Measurements from ENCODE around the gene DNAJA1.
"Not testable (repeated sequence)": the region's sequence is repeated elsewhere in the genome, so short reads cannot be mapped to it uniquely, and the experiment has no call there.

The DNAJA1 gene

DNA sequence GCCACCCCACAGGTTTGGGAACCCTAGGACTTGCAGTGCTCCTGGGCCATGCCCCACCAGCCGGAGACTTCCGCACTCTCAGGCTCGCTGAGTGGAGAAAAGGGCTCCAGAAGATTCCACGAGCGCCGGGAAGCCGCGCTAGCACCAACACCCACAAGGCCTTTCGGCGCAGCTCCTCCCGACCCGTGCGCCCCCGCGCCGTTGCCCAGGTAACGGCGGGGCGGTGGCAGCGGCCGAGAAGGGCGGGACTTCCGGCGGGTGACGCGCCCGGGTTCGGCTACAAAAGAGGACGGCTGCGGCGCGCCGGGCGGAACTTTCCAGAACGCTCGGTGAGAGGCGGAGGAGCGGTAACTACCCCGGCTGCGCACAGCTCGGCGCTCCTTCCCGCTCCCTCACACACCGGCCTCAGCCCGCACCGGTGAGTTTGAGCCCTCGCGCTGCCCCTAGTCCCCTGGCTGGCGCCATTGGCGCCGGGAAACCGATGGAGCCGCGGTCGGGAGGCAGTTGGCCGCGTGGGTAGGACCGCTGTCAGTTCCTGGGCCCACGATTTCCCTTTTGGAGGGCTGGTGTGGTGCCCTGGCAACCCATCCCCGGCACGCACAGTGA, at the start of gene DNAJA1:
Gene DNAJA1 (plus strand): TSS at position 308 of the 606 bp plus-strand sequence. CDS start 1,212 bp downstream, outside the sequence.
- TF ChIP-seq, protein P1, sequence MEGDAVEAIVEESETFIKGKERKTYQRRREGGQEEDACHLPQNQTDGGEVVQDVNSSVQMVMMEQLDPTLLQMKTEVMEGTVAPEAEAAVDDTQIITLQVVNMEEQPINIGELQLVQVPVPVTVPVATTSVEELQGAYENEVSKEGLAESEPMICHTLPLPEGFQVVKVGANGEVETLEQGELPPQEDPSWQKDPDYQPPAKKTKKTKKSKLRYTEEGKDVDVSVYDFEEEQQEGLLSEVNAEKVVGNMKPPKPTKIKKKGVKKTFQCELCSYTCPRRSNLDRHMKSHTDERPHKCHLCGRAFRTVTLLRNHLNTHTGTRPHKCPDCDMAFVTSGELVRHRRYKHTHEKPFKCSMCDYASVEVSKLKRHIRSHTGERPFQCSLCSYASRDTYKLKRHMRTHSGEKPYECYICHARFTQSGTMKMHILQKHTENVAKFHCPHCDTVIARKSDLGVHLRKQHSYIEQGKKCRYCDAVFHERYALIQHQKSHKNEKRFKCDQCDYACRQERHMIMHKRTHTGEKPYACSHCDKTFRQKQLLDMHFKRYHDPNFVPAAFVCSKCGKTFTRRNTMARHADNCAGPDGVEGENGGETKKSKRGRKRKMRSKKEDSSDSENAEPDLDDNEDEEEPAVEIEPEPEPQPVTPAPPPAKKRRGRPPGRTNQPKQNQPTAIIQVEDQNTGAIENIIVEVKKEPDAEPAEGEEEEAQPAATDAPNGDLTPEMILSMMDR (conservative IDR thresholded peaks at IDR 0.05; ENCODE audit: low read depth, low read length): no peak
- H3K4me3 ChIP-seq (ENCODE audit: low read length): peak within 1 kb of the TSS; percentile 97
- DNase-seq (ENCODE audit: low read depth): peak; percentile 56

GRCh38 chr9:32978051-32978450, 47.0 kb upstream of the DNAJA1 start:
- TF ChIP-seq, protein P1 (conservative IDR thresholded peaks at IDR 0.05; ENCODE audit: low read depth, low read length): no peak
- H3K4me3 ChIP-seq (ENCODE audit: low read length): no peak overlapping the region
- no peak for DNase-seq (ENCODE audit: low read depth)

DNA sequence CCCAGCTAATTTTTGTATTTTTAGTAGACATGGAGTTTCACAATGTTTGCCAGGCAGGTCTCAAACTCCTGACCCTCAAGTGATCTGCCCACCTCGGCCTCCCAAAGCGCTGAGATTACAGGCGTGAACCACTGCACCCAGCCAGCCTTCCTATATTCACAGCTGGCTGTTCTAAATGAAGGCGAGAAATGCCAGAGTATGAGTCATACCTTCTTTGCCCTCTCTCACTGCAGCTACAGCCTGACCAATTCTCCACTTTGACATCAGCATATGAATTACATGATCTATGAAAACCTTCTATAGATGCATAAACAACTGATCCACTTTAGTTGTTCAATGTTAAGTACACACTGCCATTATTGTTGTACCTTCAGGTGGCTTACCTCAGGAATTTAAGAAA, 38.1 kb upstream of the DNAJA1 start:
- TF ChIP-seq, protein P1 (conservative IDR thresholded peaks at IDR 0.05; ENCODE audit: low read depth, low read length): no peak
- H3K4me3 ChIP-seq (ENCODE audit: low read length): no peak overlapping the region
- no peak for DNase-seq (ENCODE audit: low read depth)

- TF ChIP-seq, protein P1 (conservative IDR thresholded peaks at IDR 0.05; ENCODE audit: low read depth, low read length): no peak
- H3K4me3 ChIP-seq (ENCODE audit: low read length): no peak overlapping the region
- no peak for DNase-seq (ENCODE audit: low read depth)
Observed at GRCh38 chr9:32989660-32990059, 35.4 kb upstream of the DNAJA1 start.

DNA sequence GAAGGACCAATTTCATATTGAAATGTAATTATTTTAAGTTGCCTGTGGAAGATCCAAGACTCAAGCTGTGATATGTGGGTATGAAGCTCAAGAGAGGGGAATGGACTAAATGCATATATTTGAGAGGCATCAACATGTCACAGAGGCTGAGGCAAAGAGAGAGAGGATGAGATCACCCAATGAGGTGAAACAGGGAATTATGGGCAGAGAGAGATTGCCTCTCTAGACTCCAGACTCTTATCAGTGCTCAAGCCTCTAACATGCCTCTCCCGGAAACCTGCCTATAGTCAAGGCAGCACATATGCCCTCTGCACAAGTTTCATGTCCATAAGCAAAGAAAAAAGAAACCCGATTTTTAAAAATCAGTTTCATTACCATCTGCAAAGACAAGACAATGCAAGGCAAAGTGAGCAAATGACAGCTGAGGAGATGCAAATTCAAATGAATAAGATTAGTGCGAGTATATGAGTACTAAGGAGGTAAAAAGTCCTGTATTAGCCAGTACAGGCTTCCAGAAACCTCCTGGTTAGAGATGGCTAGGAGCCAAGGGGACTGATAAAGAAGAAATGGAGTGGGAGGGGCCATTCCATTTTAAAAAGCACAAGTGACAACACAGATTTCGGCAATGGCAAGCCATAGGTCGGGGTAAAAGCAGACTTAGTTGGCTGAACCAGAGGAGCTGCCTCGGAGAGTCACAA, 33.0 kb upstream of the DNAJA1 start:
- H3K4me3 ChIP-seq (ENCODE audit: low read length): no peak overlapping the region
- TF ChIP-seq, protein P1 (conservative IDR thresholded peaks at IDR 0.05; ENCODE audit: low read depth, low read length): no peak
- DNase-seq (ENCODE audit: low read depth): no peak

DNA sequence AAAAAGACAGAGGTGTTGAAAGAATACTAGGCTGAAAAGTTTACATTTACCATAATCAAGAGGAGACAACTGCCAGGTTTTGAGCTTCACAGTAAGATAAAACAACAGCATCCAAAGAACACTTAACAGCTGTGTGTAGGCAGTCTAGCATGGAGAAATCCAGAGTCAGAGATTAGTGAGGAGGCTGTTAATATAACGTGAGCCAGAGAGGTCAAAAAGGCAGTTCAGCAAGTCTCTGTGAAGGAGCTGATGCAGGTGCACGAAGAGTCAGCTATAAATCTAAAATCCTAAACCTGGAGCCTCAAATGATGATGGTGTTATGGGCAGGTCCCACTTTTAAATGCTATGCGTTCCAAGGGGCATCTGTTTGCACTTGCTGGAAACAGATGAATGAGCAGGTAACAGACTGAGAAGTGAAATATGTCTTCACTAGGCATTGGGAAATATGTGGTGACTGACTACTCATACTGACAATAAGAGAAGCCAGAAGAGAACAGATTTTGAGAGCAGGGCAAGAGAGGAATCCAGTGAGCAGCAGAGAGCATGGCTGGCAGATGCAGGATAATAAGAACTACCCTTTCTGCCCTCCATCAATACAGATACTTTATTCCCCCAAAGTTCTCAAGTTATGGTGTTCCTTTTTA, 32.4 kb upstream of the DNAJA1 start:
- DNase-seq (ENCODE audit: low read depth): no peak
- H3K4me3 ChIP-seq (ENCODE audit: low read length): no peak overlapping the region
- TF ChIP-seq, protein P1 (conservative IDR thresholded peaks at IDR 0.05; ENCODE audit: low read depth, low read length): no peak

DNA sequence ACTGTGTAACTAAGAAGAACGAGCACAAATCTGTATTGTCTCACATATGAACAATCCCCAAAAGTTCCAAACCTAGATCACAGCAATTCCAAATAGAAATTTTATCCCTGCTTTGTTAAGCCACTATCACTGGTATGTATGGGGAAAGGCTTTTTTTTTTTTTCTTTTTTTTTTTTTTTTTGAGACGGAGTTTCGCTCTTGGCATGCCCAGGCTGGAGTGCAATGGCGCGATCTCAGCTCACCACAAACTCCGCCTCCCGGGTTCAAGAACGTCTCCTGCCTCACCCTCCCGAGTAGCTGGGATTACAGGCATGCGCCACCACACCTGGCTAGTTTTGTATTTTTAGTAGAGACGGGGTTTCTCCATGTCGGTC, 24.4 kb upstream of the DNAJA1 start:
- not testable (repeated sequence) for DNase-seq (ENCODE audit: low read depth)

GRCh38 chr9:33005335-33005734, 19.7 kb upstream of the DNAJA1 start:
- DNase-seq (ENCODE audit: low read depth); H3K4me3 ChIP-seq (ENCODE audit: low read length): not testable (repeated sequence)

More for the DNA sequence above, 24.4 kb upstream of the DNAJA1 start:
- peak overlapping the region; percentile 98 for H3K4me3 ChIP-seq (ENCODE audit: low read length)
